Esophagus (tissue), 2 donors: Measurements from ENCODE around the gene OR4F15. TPM values are rescaled to one million over a fixed set of nuclear protein-coding genes. Genes with fewer than 3 reads are reported as not detected.
"Not testable (repeated sequence)": the region's sequence is repeated elsewhere in the genome, so short reads cannot be mapped to it uniquely, and the experiment has no call there.

ENCODE experiments used
- H3K27ac ChIP-seq, 2 donors: one replicate each; pipeline ENCODE4 v1.5.1; 2013; ENCODE audit warnings: low read depth in 2 of 2, mild to moderate bottlenecking in 2 of 2, inconsistent platforms in 1 of 2, low read length in 1 of 2, moderate library complexity in 1 of 2
- H3K27me3 ChIP-seq, 2 donors: one replicate each; pipeline ENCODE4 v1.6.1; 2013; ENCODE audit warnings: low read length in 2 of 2, control low read depth in 1 of 2, mild to moderate bottlenecking in 1 of 2; ENCODE audit not compliant: insufficient read depth in 2 of 2, control insufficient read depth in 1 of 2
- H3K36me3 ChIP-seq, 2 donors: one replicate each; pipeline ENCODE4 v1.6.1; 2013; ENCODE audit warnings: low read length in 1 of 2; ENCODE audit not compliant: control insufficient read depth in 2 of 2, insufficient read depth in 2 of 2
- H3K4me1 ChIP-seq, 2 donors: one replicate each; pipeline ENCODE4 v1.6.1; 2013; ENCODE audit warnings: low read length in 1 of 2; ENCODE audit not compliant: control insufficient read depth in 2 of 2, insufficient read depth in 2 of 2
- H3K4me3 ChIP-seq, 2 donors: one replicate each; pipeline ENCODE4 v1.5.1; 2013; ENCODE audit warnings: low read length in 2 of 2, mild to moderate bottlenecking in 2 of 2, low read depth in 1 of 2, moderate library complexity in 1 of 2
- H3K9me3 ChIP-seq, 2 donors: one replicate each; pipeline ENCODE4 v1.6.1; 2013; ENCODE audit warnings: mild to moderate bottlenecking in 2 of 2, low read depth in 1 of 2, low read length in 1 of 2, moderate library complexity in 1 of 2; ENCODE audit not compliant: control insufficient read depth in 2 of 2, insufficient read depth in 1 of 2
- WGBS, 2 donors: extraction: QIAGEN DNeasy Blood & Tissue Kit; methylation state at CpG; one replicate each; pipeline ENCODE4 v1.1.7; 2013; 5-methylcytosine and 5-hydroxymethylcytosine counted together
- polyA plus RNA-seq, 2 donors: library from polyadenylated mRNA; stranded (reverse); fragments of 200-250 nt; gene quantifications; one replicate each; pipeline ENCODE4 v1.2.3, GENCODE V29; 2013
- donor health status: healthy with polysubstance abuse.
- donor health status: Bipolar disorder and iron deficiency.

The OR4F15 gene
- polyA plus RNA-seq, 2 donors, result not detected

- WGBS, 2 donors, result 0% methylated on average over 1 of the region's 1 CpG
- H3K36me3 ChIP-seq, result not testable (repeated sequence)
Observed at GRCh38 chr15:101780225-101780624, 31.8 kb upstream of the OR4F15 start.

GRCh38 chr15:101781928-101782327 lies 30.1 kb upstream of the OR4F15 start:
- 87 to 89% methylated on average over 9 of the region's 9 CpGs for WGBS, 2 donors
- H3K27ac ChIP-seq, result no peak overlapping the region
- H3K9me3 ChIP-seq, result no peaks in the 10 kb centered on the region
- no peaks in the 10 kb centered on the region for H3K4me1 ChIP-seq
- H3K4me3 ChIP-seq, result no peak overlapping the region
- H3K27me3 ChIP-seq, result no peaks in the 10 kb centered on the region
- no peaks in the 10 kb centered on the region for H3K36me3 ChIP-seq

More at GRCh38 chr15:101780225-101780624, 31.8 kb upstream of the OR4F15 start:
- not testable (repeated sequence) for H3K27me3 ChIP-seq, H3K27ac ChIP-seq, H3K9me3 ChIP-seq, H3K4me3 ChIP-seq, H3K4me1 ChIP-seq

GRCh38 chr15:101784644-101785043 lies 27.4 kb upstream of the OR4F15 start:
- Histone ChIP-seq H3K36me3 (no peaks in the 10 kb centered on the region), H3K9me3 (no peaks in the 10 kb centered on the region), H3K4me3 (no peak overlapping the region), H3K27ac (no peak overlapping the region), H3K27me3 (no peaks in the 10 kb centered on the region), H3K4me1 (no peaks in the 10 kb centered on the region)
- WGBS, 2 donors, result 38 to 42% methylated on average over 2 of the region's 2 CpGs

DNA sequence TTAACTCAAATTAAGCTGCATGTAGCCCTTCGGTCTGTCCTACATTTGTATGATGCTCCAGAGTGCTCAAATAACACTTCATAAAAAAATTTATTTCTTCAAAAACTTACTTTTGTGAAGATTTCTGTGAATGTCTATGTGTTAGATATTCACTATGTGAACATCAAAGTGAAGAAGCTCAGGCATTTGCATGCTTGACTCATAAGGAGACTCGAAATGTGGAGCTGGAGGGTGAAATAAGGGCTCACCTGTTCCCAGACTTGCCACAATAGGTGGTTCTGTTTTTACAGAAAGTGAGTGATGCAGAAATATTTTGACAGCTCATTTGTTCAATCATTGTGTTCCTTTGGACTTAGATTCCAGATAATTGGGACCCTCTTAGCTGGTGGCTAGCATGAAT lies 25.6 kb upstream of the OR4F15 start:
- not testable (repeated sequence) for H3K4me1 ChIP-seq, H3K9me3 ChIP-seq, H3K36me3 ChIP-seq, H3K4me3 ChIP-seq, H3K27me3 ChIP-seq, H3K27ac ChIP-seq
- 66 to 75% methylated on average over 2 of the region's 2 CpGs for WGBS, 2 donors

GRCh38 chr15:101788001-101788400 lies 24.0 kb upstream of the OR4F15 start:
- not testable (repeated sequence) for H3K36me3 ChIP-seq, H3K9me3 ChIP-seq, H3K4me3 ChIP-seq, H3K27me3 ChIP-seq, H3K27ac ChIP-seq, H3K4me1 ChIP-seq
- WGBS, 2 donors, result 87 to 94% methylated on average over 2 of the region's 2 CpGs

DNA sequence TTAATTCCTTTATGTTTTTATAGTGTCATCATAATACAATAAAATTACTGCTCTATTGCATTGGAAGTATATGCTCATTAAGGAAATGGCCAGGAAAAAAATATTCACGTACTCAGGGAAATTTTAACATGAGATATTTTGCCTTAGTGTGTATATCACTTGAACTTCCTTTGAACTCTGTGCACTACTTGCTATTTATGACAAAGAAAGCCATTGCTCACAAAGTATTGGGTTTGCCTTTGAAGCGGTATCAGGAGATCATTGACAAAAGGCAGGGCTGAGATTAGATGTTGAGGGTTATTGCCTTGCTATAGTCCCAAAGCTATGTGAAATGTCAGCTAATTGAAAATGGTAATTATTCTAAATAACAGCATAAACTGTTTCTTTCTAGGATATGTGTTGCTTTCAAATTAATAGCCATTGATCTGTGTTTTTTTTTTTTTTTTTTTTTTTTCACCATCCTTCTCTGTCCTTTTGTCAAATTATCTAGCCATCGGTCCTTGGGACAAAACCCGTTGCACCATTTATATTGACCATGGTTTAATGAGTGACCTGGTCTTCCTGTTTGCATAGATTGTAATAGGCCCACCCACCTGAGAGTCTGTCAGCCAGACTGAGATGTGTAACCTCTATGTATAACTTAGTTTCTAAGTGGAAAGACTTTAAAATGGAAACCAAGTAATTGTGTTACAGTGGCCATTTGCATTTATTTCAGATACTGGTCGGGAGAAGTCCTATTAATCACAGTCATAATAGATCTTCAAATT lies 23.3 kb upstream of the OR4F15 start:
- 41 to 57% methylated on average over 4 to 5 of the region's 5 CpGs for WGBS, 2 donors
- not testable (repeated sequence) for H3K4me1 ChIP-seq, H3K4me3 ChIP-seq, H3K9me3 ChIP-seq, H3K36me3 ChIP-seq, H3K27me3 ChIP-seq, H3K27ac ChIP-seq

- H3K36me3 ChIP-seq, H3K9me3 ChIP-seq, H3K4me1 ChIP-seq, H3K4me3 ChIP-seq, H3K27ac ChIP-seq, H3K27me3 ChIP-seq: not testable (repeated sequence)
- WGBS, 2 donors, result 60 to 83% methylated on average over 1 of the region's 4 CpGs
Observed at GRCh38 chr15:101790748-101791147, 21.3 kb upstream of the OR4F15 start.

GRCh38 chr15:101793981-101794380 lies 18.0 kb upstream of the OR4F15 start:
- H3K27ac ChIP-seq, H3K27me3 ChIP-seq, H3K4me3 ChIP-seq, H3K9me3 ChIP-seq, H3K36me3 ChIP-seq, H3K4me1 ChIP-seq: not testable (repeated sequence)
- 54 to 56% methylated on average over 7 of the region's 7 CpGs for WGBS, 2 donors

DNA sequence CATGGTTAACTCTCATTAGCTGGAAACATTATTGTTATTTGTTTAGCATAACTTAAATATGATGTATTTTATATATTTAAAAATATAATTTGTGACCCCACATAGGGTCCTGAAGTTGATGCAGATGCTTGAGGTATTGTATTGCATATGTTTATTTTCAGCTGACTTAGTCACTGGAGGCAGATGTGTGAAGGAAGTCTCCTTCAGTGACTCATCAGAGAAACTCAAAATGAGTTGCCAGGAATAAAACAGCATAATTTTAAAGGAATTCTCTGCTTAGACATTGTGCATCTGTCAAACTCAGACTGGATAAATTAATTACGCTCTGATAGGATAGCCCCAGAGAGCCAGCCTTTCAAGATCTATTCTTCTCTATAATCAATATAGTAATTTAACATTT lies 16.5 kb upstream of the OR4F15 start:
- Histone ChIP-seq H3K4me1 (no peaks in the 10 kb centered on the region), H3K27me3 (no peaks in the 10 kb centered on the region), H3K27ac (no peak overlapping the region), H3K9me3 (no peaks in the 10 kb centered on the region), H3K4me3 (no peak overlapping the region), H3K36me3 (no peaks in the 10 kb centered on the region)
- 69 to 81% methylated on average over 1 of the region's 1 CpG for WGBS, 2 donors

- Histone ChIP-seq H3K4me3 (no peak overlapping the region), H3K27ac (no peak overlapping the region), H3K9me3 (peaks cover 0 to 4% of the 10 kb centered on the region in 2 donors), H3K36me3 (no peaks in the 10 kb centered on the region), H3K4me1 (no peaks in the 10 kb centered on the region), H3K27me3 (no peaks in the 10 kb centered on the region)
- 51 to 56% methylated on average over 1 of the region's 1 CpG for whole genome bisulfite sequencing, 2 donors
Observed at GRCh38 chr15:101799665-101800064, 12.3 kb upstream of the OR4F15 start.
